Hepatocyte (in vitro differentiated cells): ENCODE results near the gene ETV2.

ENCODE experiments used
- EZH2 ChIP-seq: fragments of 200-600 bp; sonication (generic); IDR thresholded peaks from 2 replicates; pipeline ENCODE4 v1.6.1; 2016; ENCODE audit warnings: antibody characterized with exemption, mild to moderate bottlenecking, borderline replicate concordance
- TF ChIP-seq, protein P1 (sequence below): fragments of 200-600 bp; sonication (generic); IDR thresholded peaks from 2 replicates; pipeline ENCODE4 v1.5.1; 2016; ENCODE audit warnings: antibody characterized with exemption, mild to moderate bottlenecking; ENCODE audit not compliant: poor library complexity

DNA sequence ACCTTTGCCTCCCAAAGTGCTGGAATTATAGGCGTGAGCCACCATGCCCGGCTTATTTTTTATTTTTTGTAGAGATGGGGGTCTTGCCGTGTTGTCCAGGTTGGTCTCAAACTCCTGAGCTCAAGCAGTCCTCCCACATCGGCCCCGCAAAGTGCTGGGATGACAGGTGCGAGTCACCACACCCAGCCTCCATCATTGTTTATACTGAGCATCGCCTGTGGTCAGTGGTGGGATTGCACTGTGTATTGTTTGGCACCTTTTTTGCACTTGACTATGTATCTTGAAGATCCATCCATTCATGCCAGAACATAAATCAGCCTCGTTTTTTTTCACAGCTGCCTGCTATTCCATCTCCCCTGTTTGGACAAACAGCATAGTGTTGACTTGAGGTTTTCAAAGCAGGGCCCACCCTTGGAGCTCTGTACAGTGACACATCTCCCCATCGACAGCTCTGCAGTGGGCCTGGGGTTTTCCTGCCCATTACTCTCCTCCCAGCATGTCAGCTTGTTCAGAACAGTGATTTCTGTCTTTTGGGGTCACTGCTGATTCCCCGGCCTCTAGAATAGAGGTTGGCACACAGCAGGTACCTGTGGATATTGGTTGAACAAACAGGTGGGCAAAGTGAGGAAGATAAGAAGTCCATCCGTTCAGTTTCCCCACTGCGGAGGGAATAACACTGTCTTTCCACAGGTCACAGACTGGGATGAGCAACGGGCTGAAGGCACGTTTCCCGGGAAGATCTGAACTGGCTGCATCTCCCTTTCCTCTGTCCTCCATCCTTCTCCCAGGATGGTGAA, 16.6 kb downstream of the ETV2 start:
- TF ChIP-seq, protein P1, sequence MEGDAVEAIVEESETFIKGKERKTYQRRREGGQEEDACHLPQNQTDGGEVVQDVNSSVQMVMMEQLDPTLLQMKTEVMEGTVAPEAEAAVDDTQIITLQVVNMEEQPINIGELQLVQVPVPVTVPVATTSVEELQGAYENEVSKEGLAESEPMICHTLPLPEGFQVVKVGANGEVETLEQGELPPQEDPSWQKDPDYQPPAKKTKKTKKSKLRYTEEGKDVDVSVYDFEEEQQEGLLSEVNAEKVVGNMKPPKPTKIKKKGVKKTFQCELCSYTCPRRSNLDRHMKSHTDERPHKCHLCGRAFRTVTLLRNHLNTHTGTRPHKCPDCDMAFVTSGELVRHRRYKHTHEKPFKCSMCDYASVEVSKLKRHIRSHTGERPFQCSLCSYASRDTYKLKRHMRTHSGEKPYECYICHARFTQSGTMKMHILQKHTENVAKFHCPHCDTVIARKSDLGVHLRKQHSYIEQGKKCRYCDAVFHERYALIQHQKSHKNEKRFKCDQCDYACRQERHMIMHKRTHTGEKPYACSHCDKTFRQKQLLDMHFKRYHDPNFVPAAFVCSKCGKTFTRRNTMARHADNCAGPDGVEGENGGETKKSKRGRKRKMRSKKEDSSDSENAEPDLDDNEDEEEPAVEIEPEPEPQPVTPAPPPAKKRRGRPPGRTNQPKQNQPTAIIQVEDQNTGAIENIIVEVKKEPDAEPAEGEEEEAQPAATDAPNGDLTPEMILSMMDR: no peak
- no peak for TF ChIP-seq EZH2
